IMR-90 (cell line): ENCODE data around the gene HCRTR1. TPM values are rescaled to one million over a fixed set of nuclear protein-coding genes. Genes with fewer than 3 reads are reported as not detected.

Experiments
- ATAC-seq: fragments of 200-7000 bp; cut with Tn5 transposase; 2 replicates; pipeline ENCODE4 v1.9.1; 2020; ENCODE audit warnings: low read depth, mild to moderate bottlenecking, moderate library complexity
- BruUV-seq: library from RNA; stranded (reverse); fragments of 400-500 nt; replicated peaks from 2 replicates; lab custom pipeline; 2021; lab: Mats Ljungman, UMichigan
- CTCF ChIA-PET: fragments of 300-600 bp; formaldehyde crosslinking; extraction: SDS; loops from one replicate; lab custom pipeline; 2021; ENCODE audit warnings: antibody characterized with exemption; lab: Yijun Ruan, JAX
- POLR2A ChIA-PET: fragments of 300-600 bp; sonication (Branson Sonifier 250); formaldehyde crosslinking; loops from one replicate; lab custom pipeline; 2022; ENCODE audit warnings: antibody characterized with exemption; ENCODE audit not compliant: unreplicated experiment; lab: Charles Lee
- DNase-seq: peaks from one replicate; pipeline ENCODE4 v3.0.0; 2013
- H2AFZ ChIP-seq: replicated peaks from 2 replicates; pipeline ENCODE3; 2013; ENCODE audit warnings: low read length, mild to moderate bottlenecking; ENCODE audit not compliant: poor library complexity
- H2AK5ac ChIP-seq: 2 replicates; pipeline ENCODE4 v1.6.1; 2013; ENCODE audit warnings: low read depth, low read length, inconsistent platforms
- H2AK9ac ChIP-seq: replicated peaks from 2 replicates; pipeline ENCODE3; 2013; ENCODE audit warnings: mild to moderate bottlenecking, low read depth, low read length, moderate library complexity; ENCODE audit not compliant: poor library complexity
- H2BK120ac ChIP-seq: 2 replicates; pipeline ENCODE4 v1.6.1; 2013; ENCODE audit warnings: low read depth, low read length, inconsistent platforms
- H2BK15ac ChIP-seq: 3 replicates; pipeline ENCODE4 v1.6.1; 2013; ENCODE audit warnings: low read depth, low read length, inconsistent platforms
- H2BK20ac ChIP-seq: 2 replicates; pipeline ENCODE4 v1.6.1; 2013; ENCODE audit warnings: low read depth, mild to moderate bottlenecking, inconsistent platforms, low read length, moderate library complexity
- H2BK5ac ChIP-seq: 2 replicates; pipeline ENCODE4 v1.6.1; 2013; ENCODE audit warnings: mild to moderate bottlenecking, low read depth, low read length, inconsistent platforms; ENCODE audit not compliant: poor library complexity, severe bottlenecking
- H3K14ac ChIP-seq: replicated peaks from 2 replicates; pipeline ENCODE4 v1.6.1; 2013; ENCODE audit warnings: low read depth, low read length, inconsistent platforms
- H3K18ac ChIP-seq: 2 replicates; pipeline ENCODE4 v1.6.1; 2013; ENCODE audit warnings: low read depth, low read length, control low read depth
- H3K23ac ChIP-seq: 2 replicates; pipeline ENCODE4 v1.6.1; 2013; ENCODE audit warnings: low read depth, low read length, inconsistent platforms
- H3K27ac ChIP-seq: 2 replicates; pipeline ENCODE4 v1.5.1; 2013; ENCODE audit warnings: mild to moderate bottlenecking, control low read depth, low read length; ENCODE audit not compliant: insufficient read depth
- H3K27me3 ChIP-seq: 2 replicates; pipeline ENCODE4 v1.6.1; 2013; ENCODE audit warnings: low read length; ENCODE audit not compliant: control insufficient read depth, insufficient read depth
- H3K36me3 ChIP-seq: 2 replicates; pipeline ENCODE4 v1.6.1; 2013; ENCODE audit warnings: low read length, mixed read lengths; ENCODE audit not compliant: control insufficient read depth, insufficient read depth
- H3K4ac ChIP-seq: 2 replicates; pipeline ENCODE4 v1.6.1; 2013; ENCODE audit warnings: low read depth, low read length, inconsistent platforms
- H3K4me1 ChIP-seq: 2 replicates; pipeline ENCODE4 v1.6.1; 2013; ENCODE audit warnings: low read length, mixed read lengths; ENCODE audit not compliant: control insufficient read depth, insufficient read depth
- H3K4me2 ChIP-seq: 2 replicates; pipeline ENCODE4 v1.6.1; 2013; ENCODE audit warnings: low read depth, mild to moderate bottlenecking, control low read depth, low read length, moderate library complexity
- H3K4me3 ChIP-seq: 2 replicates; pipeline ENCODE4 v1.5.1; 2013; ENCODE audit warnings: low read depth, mild to moderate bottlenecking, control low read depth, low read length, moderate library complexity; ENCODE audit not compliant: insufficient read depth
- H3K56ac ChIP-seq: 2 replicates; pipeline ENCODE4 v1.6.1; 2013; ENCODE audit warnings: low read length, inconsistent platforms; ENCODE audit not compliant: insufficient read depth; ENCODE audit errors: extremely low read depth
- H3K79me1 ChIP-seq, 2 experiments: 2 replicates each; pipeline ENCODE4 v1.6.1; 2013; ENCODE audit warnings: low read length in 2 of 2, inconsistent platforms in 1 of 2, low read depth in 1 of 2
- H3K9ac ChIP-seq: 2 replicates; pipeline ENCODE4 v1.6.1; 2013; ENCODE audit warnings: low read depth, low read length, control low read depth
- H3K9me1 ChIP-seq: 2 replicates; pipeline ENCODE4 v1.6.1; 2013; ENCODE audit warnings: low read length, inconsistent platforms; ENCODE audit not compliant: insufficient read depth
- H3K9me3 ChIP-seq: 2 replicates; pipeline ENCODE4 v1.6.1; 2013; ENCODE audit warnings: low read length; ENCODE audit not compliant: control insufficient read depth, insufficient read depth
- H4K20me1 ChIP-seq: 2 replicates; pipeline ENCODE4 v1.6.1; 2013; ENCODE audit warnings: low read length, inconsistent platforms; ENCODE audit not compliant: insufficient read depth
- H4K5ac ChIP-seq: 2 replicates; pipeline ENCODE4 v1.6.1; 2013; ENCODE audit warnings: mild to moderate bottlenecking, low read depth, low read length, control low read depth
- H4K8ac ChIP-seq, 2 experiments: 2 replicates each; pipeline ENCODE4 v1.6.1; 2013; ENCODE audit warnings: low read depth in 2 of 2, low read length in 2 of 2, control low read depth in 1 of 2, inconsistent platforms in 1 of 2
- H4K91ac ChIP-seq: 2 replicates; pipeline ENCODE4 v1.6.1; 2013; ENCODE audit warnings: low read depth, low read length, inconsistent platforms; ENCODE audit not compliant: insufficient read depth
- CHD1 ChIP-seq: IDR thresholded peaks from 2 replicates; pipeline ENCODE4 v1.6.1; 2012; ENCODE audit warnings: low read depth, low read length, improper control_type of control experiment
- FOS ChIP-seq: fragments of 150-350 bp; IDR thresholded peaks from 2 replicates; pipeline ENCODE4 v1.6.1; 2016; ENCODE audit warnings: low read depth, low read length
- MAFK ChIP-seq: IDR thresholded peaks from 2 replicates; pipeline ENCODE4 v1.6.1; 2012; ENCODE audit warnings: low read depth, low read length, improper control_type of control experiment
- MAZ ChIP-seq: IDR thresholded peaks from 2 replicates; pipeline ENCODE4 v1.6.1; 2012; ENCODE audit warnings: low read depth, mild to moderate bottlenecking, low read length, improper control_type of control experiment, moderate library complexity, borderline replicate concordance
- NFE2L2 ChIP-seq: fragments of 150-350 bp; IDR thresholded peaks from 2 replicates; pipeline ENCODE4 v1.6.1; 2016; ENCODE audit warnings: low read depth, mild to moderate bottlenecking, low read length
- POLR2A ChIP-seq: IDR thresholded peaks from 2 replicates; pipeline ENCODE4 v1.6.1; 2012; ENCODE audit warnings: mild to moderate bottlenecking, low read depth, low read length
- RFX5 ChIP-seq: IDR thresholded peaks from 2 replicates; pipeline ENCODE4 v1.8.0; 2012; ENCODE audit warnings: low read depth, mild to moderate bottlenecking, low read length, moderate library complexity
- WGBS, 2 experiments: methylation state at CpG; one replicate each; pipeline versions ENCODE4 v1.1.5 to v1.1.7; 2013; ENCODE audit warnings: missing lambda C conversion rate in 2 of 2; ENCODE audit not compliant: insufficient read length in 1 of 2; ENCODE audit errors: extremely low coverage in 2 of 2; 5-methylcytosine and 5-hydroxymethylcytosine counted together
- dilution Hi-C: fragments of 300-500 bp; cut with HindIII; formaldehyde crosslinking; loops from one replicate; pipeline ENCODE4 v1.14.3; 2018; ENCODE audit warnings: low sequenced_read_pairs; ENCODE audit not compliant: unreplicated experiment
- in situ Hi-C: fragments of 300-500 bp; cut with MboI; formaldehyde crosslinking; loops from 3 replicates; pipeline ENCODE4 v1.14.3; 2019; ENCODE audit warnings: low sequenced_read_pairs, inconsistent platforms, mixed read lengths
- intact Hi-C: fragments of 100-400 bp; cut with micrococcal nuclease; formaldehyde crosslinking; loops from 2 replicates; pipeline ENCODE4 v1.10.0; 2022
- polyA plus RNA-seq, 3 experiments: library from polyadenylated mRNA; depleted of rRNA; stranded (reverse); fragments of >200 nt; gene quantifications; 2 replicates each; pipeline ENCODE4 v1.2.3, GENCODE V29; 2012; ENCODE audit warnings: low replicate concordance in 1 of 3
- total RNA-seq: library from RNA; depleted of rRNA; stranded (reverse); fragments of >200 nt; gene quantifications from 2 replicates; pipeline ENCODE4 v1.2.3, GENCODE V29; 2012
- TF ChIP-seq, protein P1 (sequence below): conservative IDR thresholded peaks from 2 replicates; pipeline ENCODE4 v1.5.1; 2012; ENCODE audit warnings: mild to moderate bottlenecking, low read depth, low read length, improper control_type of control experiment
- TF ChIP-seq, protein P2 (sequence below): fragments of 150-350 bp; IDR thresholded peaks from 2 replicates; pipeline ENCODE4 v1.6.1; 2017; ENCODE audit warnings: mild to moderate bottlenecking, antibody characterized with exemption, low read length, low read depth
- TF ChIP-seq, protein P3 (sequence below): fragments of 150-350 bp; IDR thresholded peaks from 2 replicates; pipeline ENCODE4 v1.6.1; 2016; ENCODE audit warnings: low read depth, mild to moderate bottlenecking, low read length, moderate library complexity, borderline replicate concordance

HCRTR1 gene
- total and polyA plus RNA-seq, 2 of the 4 experiments (the other 2 are of a cell fraction), result not detected

DNA sequence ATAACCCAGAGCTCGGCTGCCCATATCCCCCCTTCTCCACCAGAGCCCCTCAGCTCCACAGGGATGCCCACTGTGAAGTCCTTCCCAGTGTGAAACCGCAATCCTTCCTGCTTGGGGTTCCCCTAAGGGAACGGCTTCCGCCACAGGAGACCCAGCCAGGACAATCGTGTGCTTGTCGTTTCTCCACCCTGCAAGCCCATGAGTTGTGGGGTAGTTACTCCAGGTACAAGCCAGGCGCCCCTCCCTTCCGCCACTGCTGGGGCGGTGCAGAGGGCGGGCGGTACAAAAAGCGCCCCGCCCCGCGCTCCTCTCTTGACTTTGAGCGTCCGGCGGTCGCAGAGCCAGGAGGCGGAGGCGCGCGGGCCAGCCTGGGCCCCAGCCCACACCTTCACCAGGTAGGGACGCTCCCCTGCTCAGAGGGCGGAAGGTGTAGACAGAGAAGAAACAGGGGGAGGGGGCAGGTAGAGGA is 41.3 kb upstream of the HCRTR1 start, which contains the start of gene TINAGL1:
TINAGL1 (plus strand) TSS at position 315 of the 469 bp plus-strand sequence. CDS start 634 bp downstream, outside the sequence.
- H3K4me1 ChIP-seq, result peaks cover 29% of the 10 kb centered on the region
- H3K79me1 ChIP-seq, result no peaks in the 10 kb centered on the region
- H3K9ac ChIP-seq, result no peak within 1 kb of the TSS
- DNase-seq (no peak), ATAC-seq (no peak)
- ChIA-PET POLR2A (no interaction called here), CTCF (no interaction called here)
- no peak within 1 kb of the TSS for H3K14ac ChIP-seq
- no CpG with 5 or more reads among the region's 25 CpGs for WGBS, 2 experiments
- no peak for TF ChIP-seq RFX5
- TF ChIP-seq NFE2L2, result no peak
- no peak for TF ChIP-seq FOS
- no peak for TF ChIP-seq MAFK
- TF ChIP-seq MAZ, result no peak
- TF ChIP-seq, protein P1, sequence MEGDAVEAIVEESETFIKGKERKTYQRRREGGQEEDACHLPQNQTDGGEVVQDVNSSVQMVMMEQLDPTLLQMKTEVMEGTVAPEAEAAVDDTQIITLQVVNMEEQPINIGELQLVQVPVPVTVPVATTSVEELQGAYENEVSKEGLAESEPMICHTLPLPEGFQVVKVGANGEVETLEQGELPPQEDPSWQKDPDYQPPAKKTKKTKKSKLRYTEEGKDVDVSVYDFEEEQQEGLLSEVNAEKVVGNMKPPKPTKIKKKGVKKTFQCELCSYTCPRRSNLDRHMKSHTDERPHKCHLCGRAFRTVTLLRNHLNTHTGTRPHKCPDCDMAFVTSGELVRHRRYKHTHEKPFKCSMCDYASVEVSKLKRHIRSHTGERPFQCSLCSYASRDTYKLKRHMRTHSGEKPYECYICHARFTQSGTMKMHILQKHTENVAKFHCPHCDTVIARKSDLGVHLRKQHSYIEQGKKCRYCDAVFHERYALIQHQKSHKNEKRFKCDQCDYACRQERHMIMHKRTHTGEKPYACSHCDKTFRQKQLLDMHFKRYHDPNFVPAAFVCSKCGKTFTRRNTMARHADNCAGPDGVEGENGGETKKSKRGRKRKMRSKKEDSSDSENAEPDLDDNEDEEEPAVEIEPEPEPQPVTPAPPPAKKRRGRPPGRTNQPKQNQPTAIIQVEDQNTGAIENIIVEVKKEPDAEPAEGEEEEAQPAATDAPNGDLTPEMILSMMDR, result no peak
- no peak for TF ChIP-seq CHD1
- TF ChIP-seq, protein P2, sequence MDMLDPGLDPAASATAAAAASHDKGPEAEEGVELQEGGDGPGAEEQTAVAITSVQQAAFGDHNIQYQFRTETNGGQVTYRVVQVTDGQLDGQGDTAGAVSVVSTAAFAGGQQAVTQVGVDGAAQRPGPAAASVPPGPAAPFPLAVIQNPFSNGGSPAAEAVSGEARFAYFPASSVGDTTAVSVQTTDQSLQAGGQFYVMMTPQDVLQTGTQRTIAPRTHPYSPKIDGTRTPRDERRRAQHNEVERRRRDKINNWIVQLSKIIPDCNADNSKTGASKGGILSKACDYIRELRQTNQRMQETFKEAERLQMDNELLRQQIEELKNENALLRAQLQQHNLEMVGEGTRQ, result no peak
- TF ChIP-seq, protein P3, sequence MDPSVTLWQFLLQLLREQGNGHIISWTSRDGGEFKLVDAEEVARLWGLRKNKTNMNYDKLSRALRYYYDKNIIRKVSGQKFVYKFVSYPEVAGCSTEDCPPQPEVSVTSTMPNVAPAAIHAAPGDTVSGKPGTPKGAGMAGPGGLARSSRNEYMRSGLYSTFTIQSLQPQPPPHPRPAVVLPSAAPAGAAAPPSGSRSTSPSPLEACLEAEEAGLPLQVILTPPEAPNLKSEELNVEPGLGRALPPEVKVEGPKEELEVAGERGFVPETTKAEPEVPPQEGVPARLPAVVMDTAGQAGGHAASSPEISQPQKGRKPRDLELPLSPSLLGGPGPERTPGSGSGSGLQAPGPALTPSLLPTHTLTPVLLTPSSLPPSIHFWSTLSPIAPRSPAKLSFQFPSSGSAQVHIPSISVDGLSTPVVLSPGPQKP, result no peak
- TF ChIP-seq POLR2A, result no peak
- H4K8ac ChIP-seq, result no peak within 1 kb of the TSS
- H4K5ac ChIP-seq, result no peak within 1 kb of the TSS
- no TSS peak for BruUV-seq
- no peak within 1 kb of the TSS for H3K4me2 ChIP-seq
- H3K56ac ChIP-seq, result no peak within 1 kb of the TSS
- H2BK15ac ChIP-seq, result no peak within 1 kb of the TSS
- H3K36me3 ChIP-seq, result no peaks in the 10 kb centered on the region
- H3K23ac ChIP-seq, result no peak within 1 kb of the TSS
- H3K4ac ChIP-seq, result peak within 1 kb of the TSS; percentile 33; the same call in 1 of the 2 replicates
- H3K9me3 ChIP-seq, result no peaks in the 10 kb centered on the region
- H3K4me3 ChIP-seq, result no peak within 1 kb of the TSS
- H3K27ac ChIP-seq, result no peak within 1 kb of the TSS
- H2AFZ ChIP-seq, result peak within 1 kb of the TSS; percentile 62
- H2BK20ac ChIP-seq, result no peak within 1 kb of the TSS; the same call in 1 of the 2 replicates
- no peaks in the 10 kb centered on the region for H3K27me3 ChIP-seq
- peaks cover 11% of the 10 kb centered on the region for H3K9me1 ChIP-seq
- H4K20me1 ChIP-seq, result peaks cover 5% of the 10 kb centered on the region
- peak within 1 kb of the TSS; percentile 9; the same call in 1 of the 2 replicates for H2AK5ac ChIP-seq
- intact Hi-C loops, result no loop called here
- no peak within 1 kb of the TSS for H2BK5ac ChIP-seq
- no peak within 1 kb of the TSS for H2BK120ac ChIP-seq
- H4K91ac ChIP-seq, result peak within 1 kb of the TSS; percentile 20; the same call in 1 of the 2 replicates
- no peak within 1 kb of the TSS for H3K18ac ChIP-seq
- peak within 1 kb of the TSS; percentile 51 for H2AK9ac ChIP-seq
- dilution Hi-C loops, result no loop called here
- in situ Hi-C loops, result no loop called here
